Keratinocyte (primary cell): Measurements from ENCODE around the gene SAMM50. TPM values are rescaled to one million over a fixed set of nuclear protein-coding genes. Genes with fewer than 3 reads are reported as not detected.

ENCODE experiments used
- DNase-seq: peaks from one replicate; pipeline ENCODE4 v3.0.0-alpha.2; 2011; ENCODE audit warnings: low read depth, missing footprints, low spot score
- FAIRE-seq: peaks from 2 replicates; lab custom pipeline; 2011; peaks lifted over from hg19 to GRCh38; lab: Jason Lieb, UNC
- H2AFZ ChIP-seq: 2 replicates; pipeline ENCODE4 v1.6.0; 2012; ENCODE audit warnings: low read length, control low read depth, inconsistent platforms; ENCODE audit not compliant: control insufficient read depth
- H3K27ac ChIP-seq: 2 replicates; pipeline ENCODE4 v1.5.1; 2011; ENCODE audit warnings: low read length; ENCODE audit not compliant: control insufficient read depth, insufficient read depth
- H3K27me3 ChIP-seq: 3 replicates; pipeline ENCODE4 v1.6.0; 2011; ENCODE audit warnings: low read length; ENCODE audit not compliant: control insufficient read depth, insufficient read depth; ENCODE audit errors: extremely low read depth
- H3K36me3 ChIP-seq, 2 experiments: 2 replicates in 1 of 2; 3 replicates in 1 of 2; pipeline ENCODE4 v1.5.1; 2011; ENCODE audit warnings: low read length in 2 of 2, mild to moderate bottlenecking in 1 of 2; ENCODE audit not compliant: control insufficient read depth in 2 of 2, insufficient read depth in 2 of 2; ENCODE audit errors: extremely low read depth in 1 of 2
- H3K4me1 ChIP-seq: 3 replicates; pipeline ENCODE4 v1.5.1; 2011; ENCODE audit warnings: low read length; ENCODE audit not compliant: control insufficient read depth, insufficient read depth; ENCODE audit errors: extremely low read depth
- H3K4me2 ChIP-seq: 3 replicates; pipeline ENCODE4 v1.6.0; 2011; ENCODE audit warnings: low read depth, low read length; ENCODE audit not compliant: control insufficient read depth, insufficient read depth; ENCODE audit errors: extremely low read depth
- H3K4me3 ChIP-seq, 3 experiments: fragments of 200-600 bp in 1 of 3; sonication (generic) in 1 of 3; 2 replicates in 2 of 3; 3 replicates in 1 of 3; pipeline ENCODE4 v1.5.1; 2011 to 2016; ENCODE audit warnings: low read length in 3 of 3, mild to moderate bottlenecking in 3 of 3, control low read depth in 2 of 3, inconsistent platforms in 1 of 3, low read depth in 1 of 3, mixed read lengths in 1 of 3, mixed run types in 1 of 3, moderate library complexity in 1 of 3; ENCODE audit not compliant: control insufficient read depth in 2 of 3, insufficient read depth in 2 of 3; ENCODE audit errors: extremely low read depth in 1 of 3
- H3K79me2 ChIP-seq: 2 replicates; pipeline ENCODE4 v1.6.0; 2012; ENCODE audit warnings: low read length; ENCODE audit not compliant: control insufficient read depth, insufficient read depth
- H3K9ac ChIP-seq: 3 replicates; pipeline ENCODE4 v1.6.0; 2011; ENCODE audit warnings: low read length; ENCODE audit not compliant: control insufficient read depth, insufficient read depth; ENCODE audit errors: extremely low read depth
- H3K9me1 ChIP-seq: 3 replicates; pipeline ENCODE4 v1.6.0; 2011; ENCODE audit warnings: low read length; ENCODE audit not compliant: control insufficient read depth, insufficient read depth; ENCODE audit errors: extremely low read depth
- H3K9me3 ChIP-seq: 2 replicates; pipeline ENCODE4 v1.5.1; 2012; ENCODE audit warnings: low read depth, low read length; ENCODE audit not compliant: control insufficient read depth
- H4K20me1 ChIP-seq: 3 replicates; pipeline ENCODE4 v1.6.0; 2011; ENCODE audit warnings: low read length; ENCODE audit not compliant: control insufficient read depth, insufficient read depth; ENCODE audit errors: extremely low read depth
- CTCF ChIP-seq, 3 experiments: IDR thresholded peaks in 1 of 3; conservative IDR thresholded peaks in 1 of 3; optimal IDR thresholded peaks in 1 of 3; 2 replicates in 2 of 3; 3 replicates in 1 of 3; pipeline versions ENCODE3 to v1.5.1; 2011; ENCODE audit warnings: low read length in 3 of 3, mild to moderate bottlenecking in 3 of 3, moderate library complexity in 2 of 3, control low read depth in 1 of 3, inconsistent platforms in 1 of 3; ENCODE audit not compliant: insufficient read depth in 2 of 3; ENCODE audit errors: extremely low read depth in 1 of 3
- EZH2 ChIP-seq: IDR thresholded peaks from one replicate; pipeline ENCODE4 v1.6.1; 2012; ENCODE audit warnings: inconsistent platforms, mild to moderate bottlenecking, low read length, moderate library complexity
- dilution Hi-C: fragments of 300-500 bp; cut with MboI; formaldehyde crosslinking; loops from one replicate; pipeline ENCODE4 v1.7.0; 2020; ENCODE audit warnings: low sequenced_read_pairs; ENCODE audit not compliant: extremely low pct_ligation_motif_present
- polyA plus RNA-seq, 5 experiments: library from polyadenylated mRNA; depleted of rRNA in 3 of 5; stranded (reverse) in 3 of 5; stranded (forward) in 1 of 5; unstranded in 1 of 5; fragments of >200 nt; gene quantifications; 1 replicate in 1 of 5; 2 replicates in 3 of 5; 3 replicates in 1 of 5; pipeline versions ENCODE4 v1.2.1 to v1.2.3, GENCODE V29; 2011 to 2012; ENCODE audit warnings: missing spikeins in 2 of 5, low read depth in 1 of 5, low replicate concordance in 1 of 5

The SAMM50 gene
- polyA plus RNA-seq, 1 donor (not counting 4 experiments of a cell fraction or from before 2014, with no cell fraction given): 54.6 TPM

- Histone ChIP-seq H3K4me2 (no peak overlapping the region), H4K20me1 (no peaks in the 10 kb centered on the region), H3K4me3 (no peak overlapping the region), H3K9me3 (no peaks in the 10 kb centered on the region), H3K4me1 (peaks cover 7% of the 10 kb centered on the region), H3K36me3 (no peaks in the 10 kb centered on the region), H2AFZ (no peak overlapping the region), H3K27me3 (no peaks in the 10 kb centered on the region), H3K9ac (no peak overlapping the region), H3K9me1 (no peaks in the 10 kb centered on the region), H3K27ac (no peak overlapping the region), H3K79me2 (no peaks in the 10 kb centered on the region)
- DNase-seq: no peak
- dilution Hi-C loops: no loop called here
- no peak for TF ChIP-seq EZH2
- TF ChIP-seq CTCF (optimal IDR thresholded peaks at IDR 0.05 in 1 of 3, IDR thresholded peaks at IDR 0.05 in 1 of 3, conservative IDR thresholded peaks at IDR 0.05 in 1 of 3; ENCODE audit: extremely low read depth in 1 of 3, insufficient read depth in 2 of 3, low read length in 3 of 3): no peak
- FAIRE-seq: no peak
Measured at GRCh38 chr22:44033287-44033686, 78.0 kb downstream of the SAMM50 start.

- Histone ChIP-seq H2AFZ (no peak overlapping the region), H3K36me3 (no peaks in the 10 kb centered on the region), H3K9me1 (no peaks in the 10 kb centered on the region), H3K9me3 (no peaks in the 10 kb centered on the region), H4K20me1 (no peaks in the 10 kb centered on the region), H3K27ac (no peak overlapping the region), H3K4me3 (no peak overlapping the region), H3K79me2 (no peaks in the 10 kb centered on the region), H3K9ac (no peak overlapping the region), H3K27me3 (no peaks in the 10 kb centered on the region), H3K4me1 (peaks cover 7% of the 10 kb centered on the region), H3K4me2 (no peak overlapping the region)
- DNase-seq (no peak), FAIRE-seq (no peak)
- TF ChIP-seq CTCF (optimal IDR thresholded peaks at IDR 0.05 in 1 of 3, IDR thresholded peaks at IDR 0.05 in 1 of 3, conservative IDR thresholded peaks at IDR 0.05 in 1 of 3; ENCODE audit: extremely low read depth in 1 of 3, insufficient read depth in 2 of 3, low read length in 3 of 3) (no peak), EZH2 (no peak)
- dilution Hi-C loops: no loop called here
Measured at GRCh38 chr22:44033694-44034093, 78.5 kb downstream of the SAMM50 start.
